ENCODE results near the gene PRICKLE2.

The PRICKLE2 gene

DNA sequence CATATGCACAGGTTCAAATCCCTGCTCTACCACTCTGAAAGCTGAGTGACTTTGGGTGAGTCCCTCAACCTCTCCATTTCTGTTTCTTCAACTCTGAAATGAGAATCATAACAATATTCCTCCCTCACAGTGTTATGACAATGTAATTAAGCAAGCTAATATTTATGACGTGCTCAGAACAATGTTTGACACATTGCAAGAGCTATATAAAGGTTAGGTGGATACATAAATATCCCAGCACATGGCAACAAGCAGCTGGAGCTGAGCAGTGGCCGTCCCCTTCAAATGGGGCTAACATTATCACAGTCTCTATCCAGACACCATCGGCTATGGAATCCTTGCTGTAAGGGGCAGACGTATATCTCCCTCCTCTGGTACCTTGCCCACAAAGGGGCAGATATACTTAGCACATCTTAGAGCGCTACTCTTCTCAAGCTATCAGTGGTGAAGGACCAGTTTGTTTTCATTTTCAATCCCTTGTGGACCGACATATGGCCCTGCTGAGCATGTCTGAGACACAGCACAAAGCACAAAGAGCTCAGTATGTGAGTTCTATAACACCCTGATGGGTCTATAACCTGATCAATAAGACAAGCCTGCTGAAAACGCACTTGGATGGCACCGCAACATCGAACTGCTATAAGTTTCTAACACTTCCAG, 80.9 kb downstream of the PRICKLE2 start:
- H3F3A ChIP-seq (ENCODE audit: insufficient read depth, low read length) = no peaks in the 10 kb centered on the region
- no peaks in the 10 kb centered on the region for H3K79me2 ChIP-seq (ENCODE audit: low read length)
- no peak overlapping the region for H3K9ac ChIP-seq (ENCODE audit: low read length)
- no peaks in the 10 kb centered on the region for H3K36me3 ChIP-seq (replicated peaks; ENCODE audit: insufficient read depth, low read length)
- DNase-seq = no peak
- no peaks in the 10 kb centered on the region for H3K9me3 ChIP-seq (replicated peaks; ENCODE audit: insufficient read depth, low read length)
- H3K9me2 ChIP-seq (replicated peaks; ENCODE audit: insufficient read depth, low read length) = no peaks in the 10 kb centered on the region
- no peak overlapping the region for H3K4me2 ChIP-seq (ENCODE audit: low read depth, low read length)
- H3K4me3 ChIP-seq (ENCODE audit: low read length) = no peak overlapping the region
- no peak overlapping the region for H2AFZ ChIP-seq (ENCODE audit: low read length)
- no peak overlapping the region for H3K27ac ChIP-seq (ENCODE audit: low read length)
- H3K27me3 ChIP-seq (replicated peaks; ENCODE audit: insufficient read depth, low read length) = no peaks in the 10 kb centered on the region
- TF ChIP-seq EZH2phosphoT487 (IDR thresholded peaks at IDR 0.05; ENCODE audit: low read length) (no peak), EZH2 (optimal IDR thresholded peaks at IDR 0.05; ENCODE audit: low read depth, low read length) (no peak)
- TF ChIP-seq, protein P1, sequence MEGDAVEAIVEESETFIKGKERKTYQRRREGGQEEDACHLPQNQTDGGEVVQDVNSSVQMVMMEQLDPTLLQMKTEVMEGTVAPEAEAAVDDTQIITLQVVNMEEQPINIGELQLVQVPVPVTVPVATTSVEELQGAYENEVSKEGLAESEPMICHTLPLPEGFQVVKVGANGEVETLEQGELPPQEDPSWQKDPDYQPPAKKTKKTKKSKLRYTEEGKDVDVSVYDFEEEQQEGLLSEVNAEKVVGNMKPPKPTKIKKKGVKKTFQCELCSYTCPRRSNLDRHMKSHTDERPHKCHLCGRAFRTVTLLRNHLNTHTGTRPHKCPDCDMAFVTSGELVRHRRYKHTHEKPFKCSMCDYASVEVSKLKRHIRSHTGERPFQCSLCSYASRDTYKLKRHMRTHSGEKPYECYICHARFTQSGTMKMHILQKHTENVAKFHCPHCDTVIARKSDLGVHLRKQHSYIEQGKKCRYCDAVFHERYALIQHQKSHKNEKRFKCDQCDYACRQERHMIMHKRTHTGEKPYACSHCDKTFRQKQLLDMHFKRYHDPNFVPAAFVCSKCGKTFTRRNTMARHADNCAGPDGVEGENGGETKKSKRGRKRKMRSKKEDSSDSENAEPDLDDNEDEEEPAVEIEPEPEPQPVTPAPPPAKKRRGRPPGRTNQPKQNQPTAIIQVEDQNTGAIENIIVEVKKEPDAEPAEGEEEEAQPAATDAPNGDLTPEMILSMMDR (IDR thresholded peaks at IDR 0.05; ENCODE audit: low read length) = no peak
- no peaks in the 10 kb centered on the region for H3K4me1 ChIP-seq (ENCODE audit: low read length)
- H4K20me1 ChIP-seq (ENCODE audit: insufficient read depth, low read length) = no peaks in the 10 kb centered on the region

DNA sequence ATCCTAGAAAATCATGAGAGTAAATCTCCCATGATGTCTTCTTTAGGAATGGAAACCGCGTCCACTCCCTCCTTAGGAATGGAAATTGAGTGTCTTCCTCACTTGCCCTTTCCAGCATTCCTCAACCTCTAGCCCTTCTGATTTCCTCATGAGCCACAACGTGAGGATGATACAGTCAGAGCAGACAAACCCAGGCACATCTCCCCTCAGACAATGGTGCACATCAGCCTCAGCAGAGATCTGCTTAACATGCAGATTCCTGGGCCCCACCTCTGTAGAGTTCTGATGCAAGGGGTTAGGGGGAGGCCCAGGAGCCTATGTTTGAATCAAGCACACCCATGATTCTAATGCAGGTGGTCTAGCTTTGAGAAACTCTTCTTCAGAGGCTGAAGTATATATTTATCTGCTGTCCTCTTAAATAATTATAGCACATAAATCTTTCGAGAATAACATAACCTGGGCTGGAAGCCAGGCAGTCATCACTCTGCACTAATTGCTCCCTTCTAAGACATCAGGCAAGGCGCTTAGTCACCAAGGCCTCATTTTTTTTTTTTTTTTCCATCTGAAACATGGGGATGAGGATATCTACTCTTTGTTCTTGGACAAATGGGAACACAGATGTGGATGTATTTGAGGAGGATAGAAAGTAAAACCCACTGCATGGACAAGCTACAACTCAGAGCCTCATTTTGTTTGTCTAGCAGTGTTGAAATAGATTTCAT, 81.7 kb downstream of the PRICKLE2 start:
- H3K9me2 ChIP-seq (replicated peaks; ENCODE audit: insufficient read depth, low read length) = no peaks in the 10 kb centered on the region
- H3K4me1 ChIP-seq (ENCODE audit: low read length) = no peaks in the 10 kb centered on the region
- no peaks in the 10 kb centered on the region for H3K9me3 ChIP-seq (replicated peaks; ENCODE audit: insufficient read depth, low read length)
- no peak overlapping the region for H3K27ac ChIP-seq (ENCODE audit: low read length)
- H3K79me2 ChIP-seq (ENCODE audit: low read length) = no peaks in the 10 kb centered on the region
- no peak overlapping the region for H3K4me3 ChIP-seq (ENCODE audit: low read length)
- no peak for DNase-seq
- TF ChIP-seq, protein P1 (IDR thresholded peaks at IDR 0.05; ENCODE audit: low read length) = no peak
- no peak for TF ChIP-seq EZH2 (optimal IDR thresholded peaks at IDR 0.05; ENCODE audit: low read depth, low read length)
- TF ChIP-seq EZH2phosphoT487 (IDR thresholded peaks at IDR 0.05; ENCODE audit: low read length) = no peak
- no peaks in the 10 kb centered on the region for H3K36me3 ChIP-seq (replicated peaks; ENCODE audit: insufficient read depth, low read length)
- no peak overlapping the region for H2AFZ ChIP-seq (ENCODE audit: low read length)
- no peak overlapping the region for H3K4me2 ChIP-seq (ENCODE audit: low read depth, low read length)
- no peak overlapping the region for H3K9ac ChIP-seq (ENCODE audit: low read length)
- H3K27me3 ChIP-seq (replicated peaks; ENCODE audit: insufficient read depth, low read length) = no peaks in the 10 kb centered on the region
- no peaks in the 10 kb centered on the region for H3F3A ChIP-seq (ENCODE audit: insufficient read depth, low read length)
- no peaks in the 10 kb centered on the region for H4K20me1 ChIP-seq (ENCODE audit: insufficient read depth, low read length)

DNA sequence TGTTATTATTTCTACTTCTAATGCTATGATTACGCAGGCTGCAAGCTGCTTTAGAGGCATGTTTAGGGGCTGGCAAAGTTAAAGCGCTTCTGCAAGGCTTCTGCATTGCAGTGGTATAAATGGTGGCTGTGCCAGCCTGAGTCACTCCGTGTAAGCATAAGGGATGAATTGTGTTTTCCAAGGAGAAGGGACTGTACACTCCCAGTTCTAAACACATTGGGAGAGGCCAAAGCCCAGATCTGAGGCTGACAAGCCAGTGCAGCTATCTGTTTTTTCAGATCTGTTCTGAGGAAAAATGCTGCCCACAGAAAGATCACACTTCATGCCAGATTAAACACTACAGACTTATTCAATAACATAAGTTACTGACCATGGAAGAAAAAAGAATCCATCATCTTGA, 83.8 kb downstream of the PRICKLE2 start:
- no peak overlapping the region for H3K4me2 ChIP-seq (ENCODE audit: low read depth, low read length)
- H3K36me3 ChIP-seq (replicated peaks; ENCODE audit: insufficient read depth, low read length) = no peaks in the 10 kb centered on the region
- no peaks in the 10 kb centered on the region for H3K79me2 ChIP-seq (ENCODE audit: low read length)
- H3K4me1 ChIP-seq (ENCODE audit: low read length) = no peaks in the 10 kb centered on the region
- H3K9ac ChIP-seq (ENCODE audit: low read length) = no peak overlapping the region
- no peak overlapping the region for H3K27ac ChIP-seq (ENCODE audit: low read length)
- H4K20me1 ChIP-seq (ENCODE audit: insufficient read depth, low read length) = no peaks in the 10 kb centered on the region
- no peak overlapping the region for H2AFZ ChIP-seq (ENCODE audit: low read length)
- no peaks in the 10 kb centered on the region for H3F3A ChIP-seq (ENCODE audit: insufficient read depth, low read length)
- no peaks in the 10 kb centered on the region for H3K27me3 ChIP-seq (replicated peaks; ENCODE audit: insufficient read depth, low read length)
- no peaks in the 10 kb centered on the region for H3K9me2 ChIP-seq (replicated peaks; ENCODE audit: insufficient read depth, low read length)
- no peak overlapping the region for H3K4me3 ChIP-seq (ENCODE audit: low read length)
- TF ChIP-seq EZH2phosphoT487 (IDR thresholded peaks at IDR 0.05; ENCODE audit: low read length) (no peak), EZH2 (optimal IDR thresholded peaks at IDR 0.05; ENCODE audit: low read depth, low read length) (no peak)
- TF ChIP-seq, protein P1 (IDR thresholded peaks at IDR 0.05; ENCODE audit: low read length) = no peak
- DNase-seq = no peak
- no peaks in the 10 kb centered on the region for H3K9me3 ChIP-seq (replicated peaks; ENCODE audit: insufficient read depth, low read length)

Measured in MM.1S (cell line).